Glutamatergic neuron (in vitro differentiated cells): ENCODE measurements around the gene ABCG8. TPM values are rescaled to one million over a fixed set of nuclear protein-coding genes. Genes with fewer than 3 reads are reported as not detected.
A peak's percentile ranks its signal among the peaks of the same experiment; 100 is the strongest.
"Not testable (repeated sequence)": the region's sequence is repeated elsewhere in the genome, so short reads cannot be mapped to it uniquely, and the experiment has no call there.

Experiments
- DNase-seq: peaks from one replicate; pipeline ENCODE4 v3.0.0; 2022
- H3K27ac Mint-ChIP-seq: one replicate; pipeline ENCODE4 v1.8.0; 2020; ENCODE audit warnings: mild to moderate bottlenecking, mixed read lengths, inconsistent platforms; ENCODE audit not compliant: unreplicated experiment
- H3K27me3 Mint-ChIP-seq: one replicate; pipeline ENCODE4 v1.8.0; 2020; ENCODE audit warnings: mild to moderate bottlenecking, moderate library complexity, mixed read lengths, inconsistent platforms; ENCODE audit not compliant: unreplicated experiment
- H3K36me3 Mint-ChIP-seq: one replicate; pipeline ENCODE4 v1.8.0; 2020; ENCODE audit warnings: mild to moderate bottlenecking, mixed read lengths, inconsistent platforms; ENCODE audit not compliant: unreplicated experiment
- H3K4me1 Mint-ChIP-seq: one replicate; pipeline ENCODE4 v1.8.0; 2020; ENCODE audit warnings: mild to moderate bottlenecking, low read depth, mixed read lengths, inconsistent platforms; ENCODE audit not compliant: unreplicated experiment
- H3K4me3 Mint-ChIP-seq: one replicate; pipeline ENCODE4 v1.8.0; 2020; ENCODE audit warnings: mild to moderate bottlenecking, mixed read lengths, inconsistent platforms; ENCODE audit not compliant: unreplicated experiment
- H3K9me3 Mint-ChIP-seq: one replicate; pipeline ENCODE4 v1.8.0; 2020; ENCODE audit warnings: mild to moderate bottlenecking, moderate library complexity, mixed read lengths, inconsistent platforms; ENCODE audit not compliant: unreplicated experiment
- CTCF ChIP-seq: fragments of 200-600 bp; sonication (generic); IDR thresholded peaks from one replicate; pipeline ENCODE4 v1.5.0; 2021; ENCODE audit not compliant: partially characterized antibody, unreplicated experiment
- total RNA-seq: library from RNA; stranded (reverse); fragmentation: NEBNext Ultra II Directional; extraction: Animal tissue kit (Norgen Biotek cat#: 25700); gene quantifications from one replicate; pipeline ENCODE4 v1.2.1, GENCODE V29; 2021; ENCODE audit not compliant: unreplicated experiment

The ABCG8 gene
- total RNA-seq, 1 donor from 2014 or later: not detected

- no peaks in the 10 kb centered on the region for H3K36me3 Mint-ChIP-seq
- no peak overlapping the region for H3K27ac Mint-ChIP-seq
- no peak for DNase-seq
- no peaks in the 10 kb centered on the region for H3K27me3 Mint-ChIP-seq
- no peak overlapping the region for H3K4me3 Mint-ChIP-seq
- no peak for TF ChIP-seq CTCF
- H3K4me1 Mint-ChIP-seq: peaks cover 6% of the 10 kb centered on the region
- H3K9me3 Mint-ChIP-seq: no peaks in the 10 kb centered on the region
These were observed 60.1 kb downstream of the ABCG8 start for GRCh38 chr2:43898838-43899346.

- Mint-ChIP-seq H3K4me3 (no peak overlapping the region), H3K4me1 (peaks cover 6% of the 10 kb centered on the region), H3K27ac (no peak overlapping the region), H3K9me3 (no peaks in the 10 kb centered on the region), H3K36me3 (no peaks in the 10 kb centered on the region), H3K27me3 (no peaks in the 10 kb centered on the region)
- TF ChIP-seq CTCF: no peak
- DNase-seq: no peak
These were observed 60.8 kb downstream of the ABCG8 start for GRCh38 chr2:43899589-43899988.

- TF ChIP-seq CTCF: no peak
- H3K4me1 Mint-ChIP-seq: peaks cover 24% of the 10 kb centered on the region
- H3K9me3 Mint-ChIP-seq: peaks cover 2% of the 10 kb centered on the region
- no peaks in the 10 kb centered on the region for H3K27me3 Mint-ChIP-seq
- no peaks in the 10 kb centered on the region for H3K36me3 Mint-ChIP-seq
- H3K27ac Mint-ChIP-seq: peak overlapping the region; percentile 52
- no peak for DNase-seq
- no peak overlapping the region for H3K4me3 Mint-ChIP-seq
These were observed 66.6 kb downstream of the ABCG8 start for GRCh38 chr2:43905371-43905803.

GRCh38 chr2:43905871-43906270 lies 67.1 kb downstream of the ABCG8 start:
- Mint-ChIP-seq H3K27me3 (no peaks in the 10 kb centered on the region), H3K27ac (peak overlapping the region; percentile 52), H3K9me3 (peaks cover 2% of the 10 kb centered on the region), H3K36me3 (no peaks in the 10 kb centered on the region), H3K4me1 (peaks cover 24% of the 10 kb centered on the region), H3K4me3 (no peak overlapping the region)
- TF ChIP-seq CTCF: no peak
- no peak for DNase-seq

GRCh38 chr2:43906448-43907109 lies 67.8 kb downstream of the ABCG8 start:
- no peaks in the 10 kb centered on the region for H3K27me3 Mint-ChIP-seq
- H3K36me3 Mint-ChIP-seq: no peaks in the 10 kb centered on the region
- H3K27ac Mint-ChIP-seq: no peak overlapping the region
- DNase-seq: no peak
- peaks cover 2% of the 10 kb centered on the region for H3K9me3 Mint-ChIP-seq
- TF ChIP-seq CTCF: no peak
- H3K4me3 Mint-ChIP-seq: no peak overlapping the region
- H3K4me1 Mint-ChIP-seq: peaks cover 24% of the 10 kb centered on the region

GRCh38 chr2:43911136-43911790 lies 72.5 kb downstream of the ABCG8 start:
- not testable (repeated sequence) for H3K27me3 Mint-ChIP-seq, H3K36me3 Mint-ChIP-seq, H3K9me3 Mint-ChIP-seq, H3K27ac Mint-ChIP-seq, H3K4me3 Mint-ChIP-seq, H3K4me1 Mint-ChIP-seq, DNase-seq
